GOT3 (cell line): Measurements from ENCODE around the gene GMDS.

Experiments
- DNase-seq: peaks from one replicate; lab custom pipeline; 2025; ENCODE audit warnings: mixed read lengths; lab: John Stamatoyannopoulos, UW

The GMDS gene

DNA sequence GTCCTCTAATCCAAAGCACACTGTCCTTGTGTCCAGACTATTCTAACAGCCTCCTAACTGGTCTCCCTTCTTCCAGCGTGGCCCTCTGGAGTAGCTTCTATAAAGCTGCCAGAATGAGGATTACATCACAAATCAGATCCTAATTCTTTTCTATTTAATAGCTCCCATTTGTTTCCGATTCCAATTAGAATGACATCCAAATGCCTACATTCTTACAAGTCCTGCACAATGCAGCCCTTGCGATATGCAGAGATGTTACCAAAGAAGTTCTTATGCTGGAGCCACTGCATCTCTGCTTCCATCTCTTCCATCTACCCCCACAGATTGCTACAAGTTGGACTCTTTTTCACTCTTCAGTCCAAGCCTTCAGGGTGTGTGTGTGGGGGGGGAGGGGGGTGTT is 40.0 kb downstream of the GMDS start:
- DNase-seq = no peak

GRCh38 chr6:2204272-2204671 is 41.1 kb downstream of the GMDS start:
- no peak for DNase-seq

DNA sequence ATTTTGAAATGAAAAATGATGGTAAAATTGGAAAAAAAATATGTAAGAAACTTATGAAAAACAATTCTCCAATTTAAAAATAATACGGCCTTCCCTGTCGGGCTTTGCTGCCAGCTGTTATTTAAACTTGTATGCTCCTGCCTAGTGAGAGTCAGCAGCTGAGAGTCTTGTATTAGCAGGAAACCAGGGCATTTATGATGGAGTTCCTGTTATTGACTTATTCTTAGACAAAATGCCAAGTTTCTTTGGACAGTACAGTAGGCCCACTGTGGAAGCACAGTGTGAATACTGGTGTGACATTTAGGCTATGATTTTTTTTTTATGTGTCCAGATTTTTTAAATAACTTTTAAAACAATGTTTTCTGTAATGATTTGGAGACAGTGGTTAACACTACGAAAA is 42.1 kb downstream of the GMDS start:
- no peak for DNase-seq

DNA sequence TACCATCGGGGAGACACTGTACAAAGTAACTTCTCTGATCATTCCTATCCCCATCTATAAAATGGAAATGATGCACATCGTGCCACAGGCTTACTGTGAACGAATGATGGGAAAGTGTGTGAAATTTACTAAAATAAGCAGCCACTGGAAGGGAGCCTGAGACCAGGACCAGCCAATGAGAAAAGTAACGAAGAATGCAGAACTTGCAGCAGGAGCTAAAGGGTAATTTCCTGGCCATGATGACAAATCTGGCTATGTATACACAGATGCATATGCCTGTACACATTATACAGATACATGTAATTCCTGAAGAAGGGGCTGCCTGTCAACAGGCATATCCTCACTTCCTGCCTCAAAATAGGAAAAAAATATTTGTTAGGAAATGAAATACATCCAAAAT is 47.4 kb downstream of the GMDS start:
- DNase-seq = no peak

- no peak for DNase-seq
These were observed 48.2 kb downstream of the GMDS start for GRCh38 chr6:2197177-2197671.

DNA sequence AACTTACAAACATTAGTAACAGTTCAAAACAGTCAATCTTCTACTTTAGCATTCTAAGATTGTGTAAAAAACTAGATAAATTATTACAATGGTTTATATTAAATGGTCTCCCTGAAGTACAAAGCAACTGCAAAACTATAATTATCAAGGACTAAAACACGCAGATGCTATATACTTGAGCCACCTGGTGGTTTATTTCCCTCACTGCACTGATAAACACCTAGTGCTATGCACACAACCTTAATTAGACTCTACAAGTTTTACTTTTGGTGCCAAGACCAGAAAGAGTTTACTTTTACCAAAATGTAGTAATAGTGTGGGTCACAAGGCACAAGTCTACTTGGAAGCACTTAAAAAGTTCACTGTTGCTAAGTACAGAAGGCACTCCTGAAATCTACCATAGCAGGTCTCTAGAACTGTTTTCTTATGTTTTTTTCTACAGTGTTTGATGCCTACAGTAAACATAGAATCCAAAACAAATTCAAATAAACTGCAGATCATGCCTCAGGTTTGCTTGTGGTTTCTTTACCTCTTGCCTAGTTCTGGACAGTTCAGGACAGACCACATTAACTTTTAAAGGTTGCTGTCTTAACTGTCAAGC is 49.2 kb downstream of the GMDS start:
- no peak for DNase-seq

- DNase-seq = no peak
These were observed 50.8 kb downstream of the GMDS start for GRCh38 chr6:2194643-2195042.

GRCh38 chr6:2193931-2194330 is 51.5 kb downstream of the GMDS start:
- DNase-seq = no peak

DNA sequence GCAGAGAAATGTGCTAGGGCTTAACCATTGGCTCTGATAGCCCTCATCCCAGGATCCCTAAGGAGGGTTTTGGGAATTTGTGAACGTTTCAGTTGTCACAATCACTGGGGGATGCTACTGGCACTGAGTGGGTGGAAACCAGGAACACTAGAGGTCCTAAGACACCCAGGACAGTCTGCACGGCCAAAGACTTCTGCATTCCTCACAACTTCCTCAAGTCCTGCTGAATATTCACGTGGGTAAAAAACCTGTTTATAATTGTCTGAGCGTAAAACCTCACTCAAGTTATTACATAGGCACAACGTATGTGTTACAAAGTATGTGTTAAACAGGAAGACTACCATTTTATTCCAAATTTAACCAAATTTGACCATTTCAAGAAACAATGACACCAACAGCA is 52.4 kb downstream of the GMDS start:
- no peak for DNase-seq

DNA sequence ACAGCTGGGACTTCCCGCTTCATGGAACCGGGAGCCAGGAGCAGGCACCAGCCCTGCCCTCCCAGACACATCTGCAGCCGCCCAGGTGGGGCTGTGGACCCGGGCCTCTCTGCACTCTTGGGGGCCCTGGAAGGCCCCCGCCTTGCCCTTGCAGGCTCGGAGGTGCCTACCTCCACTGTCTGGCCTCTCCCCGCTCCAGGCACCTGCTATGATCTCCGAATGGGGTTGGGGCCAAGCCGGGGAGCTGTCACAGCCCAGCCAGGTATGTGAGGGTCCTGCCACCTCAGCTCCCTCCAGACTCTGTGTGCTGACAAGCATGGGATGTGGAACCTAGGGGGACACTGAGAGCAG is 54.0 kb downstream of the GMDS start:
- DNase-seq = no peak

- no peak for DNase-seq
These were observed 54.6 kb downstream of the GMDS start for GRCh38 chr6:2190661-2191389.

DNA sequence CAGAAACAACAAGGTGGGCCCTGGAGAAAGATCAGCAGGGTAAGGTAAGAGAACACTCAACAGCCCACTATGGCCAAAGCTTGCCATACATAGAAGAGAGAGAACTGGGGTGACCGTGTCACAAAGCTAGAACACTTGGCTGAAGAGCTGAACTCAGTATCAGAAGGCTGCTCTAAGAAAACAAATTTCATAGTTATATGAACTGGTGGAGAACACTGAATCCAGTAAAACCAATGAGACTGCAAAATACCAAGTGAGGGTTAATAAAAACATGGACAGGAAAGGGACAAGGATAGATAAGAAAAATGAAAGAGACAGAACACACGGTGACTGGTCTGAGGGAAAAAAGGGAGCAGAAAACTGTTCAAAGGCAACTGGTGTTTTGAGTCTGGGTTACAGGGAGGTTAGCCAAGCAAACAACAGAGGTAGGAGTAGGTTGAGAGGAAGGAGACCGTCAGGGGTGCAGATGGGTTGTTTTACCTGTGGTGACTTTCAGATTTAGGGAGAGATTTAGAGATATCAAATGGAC is 56.5 kb downstream of the GMDS start:
- DNase-seq = no peak

GRCh38 chr6:2188397-2188796 is 57.0 kb downstream of the GMDS start:
- DNase-seq = no peak

DNA sequence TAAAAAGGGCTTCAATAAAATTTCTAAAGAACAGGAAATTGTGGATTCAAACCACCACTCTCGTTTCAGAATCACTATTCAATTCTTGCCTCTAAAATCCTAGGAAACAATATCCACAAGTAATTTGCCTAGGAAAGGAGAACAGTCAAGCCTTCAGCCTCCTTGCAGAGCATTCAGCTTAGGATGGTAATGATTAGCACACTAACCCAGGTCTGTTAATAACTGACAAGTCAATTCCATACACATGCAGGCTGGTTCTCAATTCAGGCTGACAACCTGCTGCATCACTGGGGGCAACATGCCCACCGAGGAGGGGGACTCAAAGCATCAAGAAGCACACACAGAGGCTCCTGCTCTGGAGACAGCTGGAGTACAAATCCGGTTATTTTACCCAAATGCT is 57.6 kb downstream of the GMDS start:
- no peak for DNase-seq

- no peak for DNase-seq
These were observed 58.9 kb downstream of the GMDS start for GRCh38 chr6:2186516-2186915.

DNA sequence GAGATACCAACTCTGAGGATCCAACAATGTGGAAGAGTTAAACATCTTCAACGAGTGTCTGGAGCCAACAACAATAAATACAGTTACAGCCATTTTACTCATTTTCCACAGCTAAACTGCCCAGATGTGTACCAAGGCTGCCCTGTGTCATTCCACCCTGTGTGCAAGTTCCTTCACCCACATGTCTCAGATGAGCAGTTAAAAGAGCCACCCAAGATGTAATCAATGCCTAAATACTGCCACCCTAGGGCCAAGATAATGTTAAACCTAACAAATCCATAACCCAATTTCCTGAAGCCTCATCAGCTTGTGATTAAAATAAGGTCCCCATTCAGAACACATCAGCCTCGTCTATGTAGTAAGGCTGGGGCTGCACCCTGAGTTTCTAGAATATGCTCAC is 59.9 kb downstream of the GMDS start:
- no peak for DNase-seq

DNA sequence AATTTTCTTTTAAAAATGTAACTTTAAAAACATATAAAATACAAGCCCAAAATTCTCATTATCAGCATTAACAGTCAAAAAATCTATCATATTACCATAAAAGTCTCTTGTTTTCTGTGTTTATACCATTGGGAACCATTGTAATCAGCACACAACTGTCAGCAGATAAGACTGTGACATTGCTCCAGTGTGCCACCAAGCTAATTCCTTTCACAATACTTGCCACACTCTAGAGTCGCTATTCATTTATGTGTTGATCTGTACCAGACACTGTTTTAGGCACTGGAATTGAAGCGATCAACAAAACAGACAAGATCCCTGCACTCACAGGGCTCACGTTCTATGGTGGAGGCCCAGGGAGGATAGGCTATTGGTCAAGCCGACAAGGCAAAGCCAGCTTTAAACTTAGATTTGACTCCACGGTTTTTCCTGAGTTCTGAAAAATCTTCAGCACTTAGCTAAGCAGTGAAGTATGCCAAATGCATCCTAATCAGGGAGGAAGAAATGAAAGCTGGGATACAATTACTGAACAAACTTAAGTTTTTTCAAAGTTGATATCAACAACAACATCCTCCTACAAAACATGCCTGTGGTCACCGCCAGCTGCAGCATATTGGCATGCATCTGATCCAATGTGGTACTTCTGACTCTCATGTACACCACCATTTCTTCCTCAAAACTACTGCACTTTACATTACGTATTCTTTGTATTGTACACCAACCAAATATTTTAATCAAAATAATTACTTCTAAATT is 60.5 kb downstream of the GMDS start:
- no peak for DNase-seq

- no peak for DNase-seq
These were observed 61.7 kb downstream of the GMDS start for GRCh38 chr6:2183752-2184151.

- no peak for DNase-seq
These were observed 62.2 kb downstream of the GMDS start for GRCh38 chr6:2183246-2183645.

GRCh38 chr6:2182251-2182650 is 63.2 kb downstream of the GMDS start:
- DNase-seq = no peak

DNA sequence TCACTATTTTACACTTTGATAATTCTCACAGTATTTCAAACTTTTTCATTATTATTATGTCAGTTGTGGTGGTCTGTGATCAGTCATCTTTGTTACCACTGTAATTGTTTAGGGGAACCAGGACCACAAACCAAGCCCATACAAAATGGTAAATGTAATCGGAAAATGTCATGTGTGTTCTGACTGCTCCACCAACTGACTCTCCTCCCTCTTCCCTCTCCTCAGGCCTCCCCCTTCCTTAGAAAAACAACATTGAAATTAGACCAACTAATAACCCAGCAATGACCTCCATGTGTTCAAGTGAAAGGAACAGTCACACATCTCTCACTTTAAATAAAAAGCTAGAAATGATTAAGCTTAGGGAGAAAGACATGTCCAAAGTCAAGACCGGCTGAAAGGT is 63.8 kb downstream of the GMDS start:
- no peak for DNase-seq

DNA sequence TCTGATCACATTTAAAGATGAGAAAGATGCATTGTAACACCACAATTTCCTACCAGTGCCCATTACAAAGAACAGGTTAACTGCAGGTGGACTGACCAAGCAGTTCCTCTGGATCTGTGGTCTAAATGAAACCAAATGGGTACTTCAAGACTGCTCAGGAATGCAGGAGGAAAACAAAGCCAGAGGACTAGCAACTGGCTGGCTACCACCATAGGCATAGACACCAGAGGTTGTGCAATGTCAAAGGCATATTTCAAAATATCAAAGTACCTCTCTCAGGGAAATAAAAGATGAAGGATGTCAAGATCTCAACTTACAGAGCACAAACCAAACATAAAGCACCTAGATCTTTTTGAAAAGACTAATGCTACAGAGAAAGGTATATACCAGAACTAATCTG is 65.5 kb downstream of the GMDS start:
- no peak for DNase-seq

GRCh38 chr6:2179241-2179640 is 66.2 kb downstream of the GMDS start:
- no peak for DNase-seq
